GM12878 (cell line): ENCODE data around the gene CSDE1. TPM values are rescaled to one million over a fixed set of nuclear protein-coding genes. Genes with fewer than 3 reads are reported as not detected.

Experiments
- ATAC-seq: fragments of 200-7000 bp; cut with Tn5 transposase; 3 replicates; pipeline ENCODE4 v1.9.1; 2020; ENCODE audit warnings: mild to moderate bottlenecking, moderate library complexity
- BruUV-seq: library from RNA; stranded (reverse); fragments of 400-500 nt; replicated peaks from 2 replicates; lab custom pipeline; 2021; lab: Mats Ljungman, UMichigan
- CTCF ChIA-PET: fragments of 300-600 bp; sonication (Branson Sonifier 250); formaldehyde crosslinking; extraction: SDS; loops from one replicate; lab custom pipeline; 2021; ENCODE audit warnings: inconsistent platforms; lab: Yijun Ruan, JAX
- POLR2A ChIA-PET: fragments of 350-600 bp; formaldehyde crosslinking; extraction: SDS; loops from one replicate; lab custom pipeline; 2021; ENCODE audit warnings: inconsistent platforms; lab: Charles Lee
- RAD21 ChIA-PET: fragments of 300-600 bp; sonication (Branson Sonifier 250); formaldehyde crosslinking; loops from one replicate; lab custom pipeline; 2023; ENCODE audit warnings: antibody characterized with exemption; ENCODE audit not compliant: unreplicated experiment; lab: Charles Lee
- SMC1A ChIA-PET: fragments of 300-600 bp; sonication (Branson Sonifier 250); formaldehyde crosslinking; loops from one replicate; lab custom pipeline; 2023; ENCODE audit not compliant: unreplicated experiment, uncharacterized antibody; lab: Charles Lee
- DNase-seq: peaks from one replicate; pipeline ENCODE4 v3.0.0-alpha.2; 2011; ENCODE audit warnings: low read depth, low spot score
- FAIRE-seq: peaks from 3 replicates; lab custom pipeline; 2011; peaks lifted over from hg19 to GRCh38; lab: Jason Lieb, UNC
- H2AFZ ChIP-seq: 2 replicates; pipeline ENCODE4 v1.6.0; 2011; ENCODE audit warnings: low read depth, low read length, control low read depth; ENCODE audit not compliant: control insufficient read depth
- H3K27ac ChIP-seq: 2 replicates; pipeline ENCODE4 v1.5.1; 2011; ENCODE audit warnings: control low read depth; ENCODE audit not compliant: control insufficient read depth, insufficient read depth
- H3K27me3 ChIP-seq, 2 experiments: replicated peaks in 1 of 2; 2 replicates each; pipeline versions ENCODE4 v1.6.0 to v1.6.1; 2011; ENCODE audit warnings: low read length in 1 of 2; ENCODE audit not compliant: control insufficient read depth in 2 of 2, insufficient read depth in 2 of 2
- H3K36me3 ChIP-seq, 2 experiments: 2 replicates each; pipeline ENCODE4 v1.5.1; 2011; ENCODE audit warnings: low read length in 1 of 2; ENCODE audit not compliant: control insufficient read depth in 2 of 2, insufficient read depth in 2 of 2
- H3K4me1 ChIP-seq: 2 replicates; pipeline ENCODE4 v1.6.1; 2011; ENCODE audit warnings: mild to moderate bottlenecking, low read length, moderate library complexity, mixed read lengths; ENCODE audit not compliant: control insufficient read depth, insufficient read depth
- H3K4me2 ChIP-seq: 2 replicates; pipeline ENCODE4 v1.6.0; 2011; ENCODE audit warnings: control low read depth; ENCODE audit not compliant: control insufficient read depth, insufficient read depth
- H3K4me3 ChIP-seq: fragments of 200-600 bp; sonication (generic); 2 replicates; pipeline ENCODE4 v1.5.1; 2016
- H3K79me2 ChIP-seq: 2 replicates; pipeline ENCODE4 v1.6.0; 2011; ENCODE audit warnings: low read length; ENCODE audit not compliant: control insufficient read depth, insufficient read depth
- H3K9ac ChIP-seq: 2 replicates; pipeline ENCODE4 v1.8.0; 2011; ENCODE audit warnings: low read length, control low read depth, mixed read lengths; ENCODE audit not compliant: control insufficient read depth, insufficient read depth
- H3K9me3 ChIP-seq: replicated peaks from 3 replicates; pipeline ENCODE4 v1.5.1; 2011; ENCODE audit warnings: mild to moderate bottlenecking, low read length; ENCODE audit not compliant: control insufficient read depth, insufficient read depth
- H4K20me1 ChIP-seq: 2 replicates; pipeline ENCODE4 v1.6.0; 2011; ENCODE audit not compliant: control insufficient read depth, insufficient read depth
- BRCA1 ChIP-seq: IDR thresholded peaks from 2 replicates; pipeline ENCODE4 v1.6.1; 2011; ENCODE audit warnings: low read depth, low read length, improper control_type of control experiment
- CHD1 ChIP-seq: IDR thresholded peaks from 2 replicates; pipeline ENCODE4 v1.6.1; 2012; ENCODE audit warnings: low read depth, low read length, improper control_type of control experiment
- ETV6 ChIP-seq, 2 experiments: fragments of 450-650 bp in 1 of 2; IDR thresholded peaks in 1 of 2; conservative IDR thresholded peaks in 1 of 2; 2 replicates each; pipeline ENCODE4 v1.6.1; 2014; ENCODE audit warnings: antibody characterized with exemption in 1 of 2, borderline replicate concordance in 1 of 2, low read depth in 1 of 2, mild to moderate bottlenecking in 1 of 2, moderate library complexity in 1 of 2
- HDGF ChIP-seq: fragments of 450-650 bp; IDR thresholded peaks from 2 replicates; pipeline ENCODE4 v1.6.1; 2016; ENCODE audit warnings: antibody characterized with exemption
- HSF1 ChIP-seq: fragments of 150-350 bp; IDR thresholded peaks from 2 replicates; pipeline ENCODE4 v1.6.1; 2014; ENCODE audit warnings: mild to moderate bottlenecking, low read depth, low read length
- JUND ChIP-seq: IDR thresholded peaks from 2 replicates; pipeline ENCODE4 v1.6.1; 2012; ENCODE audit warnings: low read depth, mild to moderate bottlenecking, low read length, improper control_type of control experiment, moderate library complexity
- KLF5 ChIP-seq: fragments of 450-650 bp; IDR thresholded peaks from 2 replicates; pipeline ENCODE4 v1.6.1; 2014; ENCODE audit warnings: mild to moderate bottlenecking; ENCODE audit not compliant: partially characterized antibody
- MLLT1 ChIP-seq: fragments of 450-650 bp; IDR thresholded peaks from 2 replicates; pipeline ENCODE4 v1.6.1; 2016; ENCODE audit warnings: mild to moderate bottlenecking
- POLR2A ChIP-seq: IDR thresholded peaks from 2 replicates; pipeline ENCODE4 v1.6.1; 2011; ENCODE audit warnings: low read depth, mild to moderate bottlenecking, low read length
- RELB ChIP-seq: fragments of 450-650 bp; IDR thresholded peaks from 2 replicates; pipeline ENCODE4 v1.6.1; 2017; ENCODE audit warnings: low read depth, mild to moderate bottlenecking, moderate library complexity
- SREBF2 ChIP-seq: IDR thresholded peaks from 2 replicates; pipeline ENCODE4 v1.6.1; 2012; ENCODE audit warnings: mild to moderate bottlenecking, low read length
- SRF ChIP-seq, 2 experiments: IDR thresholded peaks; 2 replicates each; pipeline ENCODE4 v1.6.1; 2011; ENCODE audit warnings: low read depth in 2 of 2, low read length in 2 of 2, mild to moderate bottlenecking in 1 of 2, moderate library complexity in 1 of 2
- TARDBP ChIP-seq: IDR thresholded peaks from 2 replicates; pipeline ENCODE4 v1.6.1; 2016; ENCODE audit warnings: borderline replicate concordance
- YY1 ChIP-seq: IDR thresholded peaks from 2 replicates; pipeline ENCODE4 v1.6.1; 2011; ENCODE audit warnings: low read depth, mild to moderate bottlenecking, low read length
- ZNF592 ChIP-seq: fragments of 450-650 bp; IDR thresholded peaks from 2 replicates; pipeline ENCODE4 v1.6.1; 2017; ENCODE audit warnings: mild to moderate bottlenecking, moderate library complexity
- ZZZ3 ChIP-seq: IDR thresholded peaks from 2 replicates; pipeline ENCODE4 v1.6.1; 2011; ENCODE audit warnings: low read depth; ENCODE audit not compliant: control insufficient read depth, insufficient read length
- whole genome bisulfite sequencing: methylation state at CpG from one replicate; pipeline ENCODE4 v1.1.6; 2016; ENCODE audit warnings: low lambda C conversion rate; ENCODE audit not compliant: insufficient replicate concordance, insufficient coverage; ENCODE audit errors: missing lambda C conversion rate; 5-methylcytosine and 5-hydroxymethylcytosine counted together
- in situ Hi-C: fragments of 300-500 bp; cut with MboI; formaldehyde crosslinking; loops from 9 replicates; pipeline ENCODE4 v1.14.3; 2018; ENCODE audit warnings: mixed read lengths
- intact Hi-C: fragments of 100-400 bp; cut with micrococcal nuclease; formaldehyde crosslinking; loops from one replicate; pipeline ENCODE4 v1.14.2; 2022; ENCODE audit not compliant: unreplicated experiment
- polyA plus RNA-seq, 11 experiments: library from polyadenylated mRNA; depleted of rRNA in 4 of 11; unstranded in 6 of 11; stranded (reverse) in 5 of 11; fragments of >200 nt; fragmentation: Nextera tagmentation in 4 of 11; fragmentation: Illumina TruSeq in 1 of 11; extraction: Ambion mirVana in 4 of 11; extraction: Trizol in 1 of 11; gene quantifications; 1 replicate in 1 of 11; 2 replicates in 10 of 11; pipeline versions ENCODE4 v1.2.1 to v1.2.3, GENCODE V29; 2011 to 2016; ENCODE audit warnings: inconsistent platforms in 2 of 11, missing spikeins in 2 of 11, low read depth in 1 of 11
- total RNA-seq, 4 experiments: library from RNA; depleted of rRNA in 3 of 4; stranded (reverse); fragments of >200 nt in 3 of 4; fragmentation: Illumina TruSeq in 1 of 4; extraction: Trizol in 1 of 4; gene quantifications; 2 replicates each; pipeline versions ENCODE4 v1.2.1 to v1.2.3, GENCODE V29; 2013 to 2021

The CSDE1 gene
- total and polyA plus RNA-seq, 10 of the 15 experiments (the other 5 are each of a cell fraction or from before 2014, with no cell fraction given), result 130 to 390 (median 246) TPM

GRCh38 chr1:114701931-114702330, 55.9 kb downstream of the CSDE1 start:
- TF ChIP-seq ZNF592 (no peak), SREBF2 (no peak), TARDBP (no peak), KLF5 (no peak), HSF1 (no peak), ZZZ3 (no peak), HDGF (no peak), RELB (no peak), BRCA1 (no peak), MLLT1 (no peak), YY1 (no peak), ETV6 (conservative IDR thresholded peaks at IDR 0.05 in 1 of 2, IDR thresholded peaks at IDR 0.05 in 1 of 2; ENCODE audit: borderline replicate concordance in 1 of 2, low read depth in 1 of 2) (no peak), CHD1 (no peak), JUND (no peak), SRF (IDR thresholded peaks at IDR 0.05; ENCODE audit: low read depth in 2 of 2, low read length in 2 of 2) (no peak), POLR2A (no peak)
- no peak overlapping the region for H3K4me2 ChIP-seq
- no peak overlapping the region for H2AFZ ChIP-seq
- no peaks in the 10 kb centered on the region; the same call in 1 of the 2 replicates for H3K4me1 ChIP-seq
- H3K9me3 ChIP-seq, result no peaks in the 10 kb centered on the region
- ChIA-PET POLR2A (no interaction called here), RAD21 (no interaction called here), SMC1A (interaction anchor here (1.5 to 2.4 kb wide), 2 partner anchors 14 to 54 kb away, joined by 3 to 6 read pairs; no protein-coding TSS in a partner anchor), CTCF (no interaction called here)
- no peak overlapping the region for H3K27ac ChIP-seq
- intact Hi-C loops, result no loop called here
- no peak for ATAC-seq
- no peak for DNase-seq
- H3K36me3 ChIP-seq, result no peaks in the 10 kb centered on the region
- WGBS, result 95% methylated on average over 2 of the region's 2 CpGs
- no TSS peak for BruUV-seq
- no peaks in the 10 kb centered on the region for H3K27me3 ChIP-seq
- H4K20me1 ChIP-seq, result no peaks in the 10 kb centered on the region
- FAIRE-seq, result no peak
- H3K4me3 ChIP-seq, result no peak overlapping the region
- no peaks in the 10 kb centered on the region for H3K79me2 ChIP-seq
- no peak overlapping the region for H3K9ac ChIP-seq
- in situ Hi-C loops, result no loop called here
